K562 (cell line): ENCODE data around the gene GPC3. TPM values are rescaled to one million over a fixed set of nuclear protein-coding genes. Genes with fewer than 3 reads are reported as not detected.

ENCODE experiments used
- MIER1 ChIP-seq: fragments of 450-650 bp; IDR thresholded peaks from 2 replicates; pipeline ENCODE4 v1.6.1; 2016; ENCODE audit warnings: antibody characterized with exemption, mild to moderate bottlenecking, low read depth
- POLR2G ChIP-seq: fragments of 200-400 bp; formaldehyde crosslinking; IDR thresholded peaks from 2 replicates; pipeline ENCODE4 v1.6.1; 2017; ENCODE audit warnings: low read depth, mild to moderate bottlenecking, antibody characterized with exemption, low read length, moderate library complexity
- RBM17 ChIP-seq: fragments of 200-400 bp; formaldehyde crosslinking; IDR thresholded peaks from 2 replicates; pipeline ENCODE4 v1.6.1; 2017; ENCODE audit warnings: low read depth, mild to moderate bottlenecking, low read length, borderline replicate concordance
- SP1 ChIP-seq: sonication (generic); formaldehyde crosslinking; IDR thresholded peaks from 2 replicates; pipeline ENCODE4 v1.8.1; 2022; ENCODE audit warnings: mild to moderate bottlenecking, missing genetic modification reagents
- polyA plus RNA-seq, 8 experiments: library from polyadenylated mRNA; depleted of rRNA in 4 of 8; stranded (reverse) in 5 of 8; unstranded in 3 of 8; fragments of >200 nt; fragmentation: Nextera tagmentation in 2 of 8; fragmentation: Illumina TruSeq in 1 of 8; extraction: Ambion mirVana in 2 of 8; extraction: Trizol in 1 of 8; gene quantifications; 2 replicates each; pipeline versions ENCODE4 v1.2.1 to v1.2.3, GENCODE V29; 2011 to 2014; ENCODE audit warnings: inconsistent platforms in 1 of 8, missing spikeins in 1 of 8
- total RNA-seq, 7 experiments: library from RNA; depleted of rRNA in 6 of 7; stranded (reverse); fragments of >200 nt in 6 of 7; fragmentation: Illumina TruSeq in 2 of 7; extraction: Trizol in 2 of 7; gene quantifications; 2 replicates each; pipeline versions ENCODE4 v1.2.1 to v1.2.3, GENCODE V29; 2011 to 2021; ENCODE audit warnings: low replicate concordance in 1 of 7
- TF ChIP-seq, protein P1 (sequence below): sonication (generic); formaldehyde crosslinking; IDR thresholded peaks from 2 replicates; pipeline ENCODE4 v1.8.1; 2023; ENCODE audit warnings: mild to moderate bottlenecking, missing genetic modification reagents
- TF ChIP-seq, protein P2 (sequence below): fragments of 450-650 bp; IDR thresholded peaks from 2 replicates; pipeline ENCODE4 v1.6.1; 2017; ENCODE audit warnings: antibody characterized with exemption

GPC3 gene
- total and polyA plus RNA-seq, 9 of the 15 experiments (the other 6 are each of a cell fraction or from before 2014, with no cell fraction given): 0.42 TPM; not detected in 8

DNA sequence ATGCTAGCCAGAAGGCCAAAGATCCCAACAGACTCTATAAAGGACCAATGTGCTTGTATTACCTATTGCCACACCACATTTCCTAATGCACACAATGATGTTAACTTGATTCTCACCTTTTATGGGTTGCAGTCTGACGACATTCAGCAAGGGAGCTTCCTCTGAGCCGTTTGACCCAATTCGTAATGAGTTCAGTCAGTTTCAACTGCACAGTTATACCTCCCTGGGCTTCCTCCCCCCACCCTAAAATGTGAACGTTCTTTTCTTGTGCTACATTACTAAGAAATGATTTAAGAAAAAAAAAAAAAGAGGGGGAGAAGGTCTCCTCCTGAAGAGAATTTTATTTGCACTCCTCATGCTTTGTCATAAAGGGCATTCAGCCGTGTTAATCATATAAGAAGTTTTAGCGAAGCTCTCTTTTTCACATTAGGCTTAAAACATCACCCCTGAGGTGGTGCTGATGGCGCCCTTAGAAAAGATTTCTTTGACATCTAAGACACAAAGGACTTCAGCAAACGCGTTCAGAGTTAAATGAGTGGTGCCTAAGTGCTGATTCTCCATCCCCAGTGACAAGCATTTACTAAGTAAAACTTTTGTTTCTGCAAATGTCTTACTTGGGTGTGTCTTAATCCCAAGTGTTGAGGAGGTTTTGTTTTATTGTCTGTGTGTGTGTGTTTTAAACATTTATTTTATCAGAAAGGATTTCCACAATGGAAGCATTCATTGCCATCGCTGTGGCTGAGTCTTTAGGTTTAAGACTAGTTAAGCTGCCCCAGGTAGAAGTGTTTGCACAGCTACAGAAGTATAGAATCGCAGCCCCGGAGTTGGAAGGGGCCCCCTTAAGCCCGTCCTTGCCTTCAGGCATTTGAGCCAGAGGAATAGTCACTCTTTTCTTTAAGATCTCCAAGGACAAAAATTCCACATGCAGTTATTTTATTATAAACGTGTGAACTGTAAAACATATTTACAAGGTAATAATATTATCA lies 15.2 kb upstream of the GPC3 start (continued):
- TF ChIP-seq, protein P1, sequence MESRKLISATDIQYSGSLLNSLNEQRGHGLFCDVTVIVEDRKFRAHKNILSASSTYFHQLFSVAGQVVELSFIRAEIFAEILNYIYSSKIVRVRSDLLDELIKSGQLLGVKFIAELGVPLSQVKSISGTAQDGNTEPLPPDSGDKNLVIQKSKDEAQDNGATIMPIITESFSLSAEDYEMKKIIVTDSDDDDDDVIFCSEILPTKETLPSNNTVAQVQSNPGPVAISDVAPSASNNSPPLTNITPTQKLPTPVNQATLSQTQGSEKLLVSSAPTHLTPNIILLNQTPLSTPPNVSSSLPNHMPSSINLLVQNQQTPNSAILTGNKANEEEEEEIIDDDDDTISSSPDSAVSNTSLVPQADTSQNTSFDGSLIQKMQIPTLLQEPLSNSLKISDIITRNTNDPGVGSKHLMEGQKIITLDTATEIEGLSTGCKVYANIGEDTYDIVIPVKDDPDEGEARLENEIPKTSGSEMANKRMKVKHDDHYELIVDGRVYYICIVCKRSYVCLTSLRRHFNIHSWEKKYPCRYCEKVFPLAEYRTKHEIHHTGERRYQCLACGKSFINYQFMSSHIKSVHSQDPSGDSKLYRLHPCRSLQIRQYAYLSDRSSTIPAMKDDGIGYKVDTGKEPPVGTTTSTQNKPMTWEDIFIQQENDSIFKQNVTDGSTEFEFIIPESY: no peak
- TF ChIP-seq MIER1 (no peak), POLR2G (no peak), RBM17 (no peak), SP1 (CRISPR knock-in tag) (no peak)
- TF ChIP-seq, protein P2, sequence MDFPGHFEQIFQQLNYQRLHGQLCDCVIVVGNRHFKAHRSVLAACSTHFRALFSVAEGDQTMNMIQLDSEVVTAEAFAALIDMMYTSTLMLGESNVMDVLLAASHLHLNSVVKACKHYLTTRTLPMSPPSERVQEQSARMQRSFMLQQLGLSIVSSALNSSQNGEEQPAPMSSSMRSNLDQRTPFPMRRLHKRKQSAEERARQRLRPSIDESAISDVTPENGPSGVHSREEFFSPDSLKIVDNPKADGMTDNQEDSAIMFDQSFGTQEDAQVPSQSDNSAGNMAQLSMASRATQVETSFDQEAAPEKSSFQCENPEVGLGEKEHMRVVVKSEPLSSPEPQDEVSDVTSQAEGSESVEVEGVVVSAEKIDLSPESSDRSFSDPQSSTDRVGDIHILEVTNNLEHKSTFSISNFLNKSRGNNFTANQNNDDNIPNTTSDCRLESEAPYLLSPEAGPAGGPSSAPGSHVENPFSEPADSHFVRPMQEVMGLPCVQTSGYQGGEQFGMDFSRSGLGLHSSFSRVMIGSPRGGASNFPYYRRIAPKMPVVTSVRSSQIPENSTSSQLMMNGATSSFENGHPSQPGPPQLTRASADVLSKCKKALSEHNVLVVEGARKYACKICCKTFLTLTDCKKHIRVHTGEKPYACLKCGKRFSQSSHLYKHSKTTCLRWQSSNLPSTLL: no peak
- TF ChIP-seq, all 486 proteins: peak for 0
